Body of pancreas (tissue), 4 donors: ENCODE measurements around the gene NMT1.

ENCODE experiments used
- POLR2A ChIP-seq, 3 donors: fragments of 450-650 bp; IDR thresholded peaks; one replicate each; pipeline ENCODE4 v1.6.1; 2016; ENCODE audit warnings: antibody characterized with exemption in 3 of 3, mild to moderate bottlenecking in 2 of 3
- TF ChIP-seq, protein P1 (sequence below), 7 experiments: fragments of 450-650 bp in 4 of 7; fragments of 200-600 bp in 3 of 7; sonication (generic) in 3 of 7; IDR thresholded peaks; one replicate each; pipeline ENCODE4 v1.5.1; 2016 to 2019; ENCODE audit warnings: antibody characterized with exemption in 7 of 7

DNA sequence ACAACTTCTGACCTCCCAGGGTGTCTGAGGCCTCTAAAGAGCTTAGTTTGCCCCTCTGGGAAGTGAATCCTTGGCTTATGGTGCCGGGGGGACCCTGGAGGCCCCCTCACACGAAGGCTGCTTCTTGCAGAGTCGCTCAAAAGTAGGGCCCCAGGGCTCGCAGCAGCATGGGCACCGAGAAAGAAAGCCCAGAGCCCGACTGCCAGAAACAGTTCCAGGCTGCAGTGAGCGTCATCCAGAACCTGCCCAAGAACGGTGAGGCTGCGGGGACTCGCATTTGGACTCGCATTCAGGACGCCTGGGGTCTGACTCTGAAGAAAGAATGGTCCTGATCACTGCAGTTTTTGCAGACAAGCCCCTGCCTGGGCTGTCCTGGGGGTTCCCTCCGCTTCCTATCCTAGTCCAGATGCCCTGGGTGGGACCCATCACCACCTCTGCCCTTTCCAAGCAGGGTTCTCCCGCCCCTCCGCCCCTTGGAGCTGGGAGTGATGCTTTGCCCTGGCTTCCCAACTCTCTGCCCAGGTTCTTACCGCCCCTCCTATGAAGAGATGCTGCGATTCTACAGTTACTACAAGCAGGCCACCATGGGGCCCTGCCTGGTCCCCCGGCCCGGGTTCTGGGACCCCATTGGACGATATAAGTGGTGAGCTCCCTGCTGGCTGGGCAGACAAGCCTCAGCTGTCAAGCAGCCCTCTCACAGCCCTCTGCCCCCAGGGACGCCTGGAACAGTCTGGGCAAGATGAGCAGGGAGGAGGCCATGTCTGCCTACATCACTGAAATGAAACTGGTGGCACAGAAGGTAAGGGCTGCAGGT, 75.1 kb downstream of the NMT1 start:
- TF ChIP-seq, protein P1, sequence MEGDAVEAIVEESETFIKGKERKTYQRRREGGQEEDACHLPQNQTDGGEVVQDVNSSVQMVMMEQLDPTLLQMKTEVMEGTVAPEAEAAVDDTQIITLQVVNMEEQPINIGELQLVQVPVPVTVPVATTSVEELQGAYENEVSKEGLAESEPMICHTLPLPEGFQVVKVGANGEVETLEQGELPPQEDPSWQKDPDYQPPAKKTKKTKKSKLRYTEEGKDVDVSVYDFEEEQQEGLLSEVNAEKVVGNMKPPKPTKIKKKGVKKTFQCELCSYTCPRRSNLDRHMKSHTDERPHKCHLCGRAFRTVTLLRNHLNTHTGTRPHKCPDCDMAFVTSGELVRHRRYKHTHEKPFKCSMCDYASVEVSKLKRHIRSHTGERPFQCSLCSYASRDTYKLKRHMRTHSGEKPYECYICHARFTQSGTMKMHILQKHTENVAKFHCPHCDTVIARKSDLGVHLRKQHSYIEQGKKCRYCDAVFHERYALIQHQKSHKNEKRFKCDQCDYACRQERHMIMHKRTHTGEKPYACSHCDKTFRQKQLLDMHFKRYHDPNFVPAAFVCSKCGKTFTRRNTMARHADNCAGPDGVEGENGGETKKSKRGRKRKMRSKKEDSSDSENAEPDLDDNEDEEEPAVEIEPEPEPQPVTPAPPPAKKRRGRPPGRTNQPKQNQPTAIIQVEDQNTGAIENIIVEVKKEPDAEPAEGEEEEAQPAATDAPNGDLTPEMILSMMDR (IDR thresholded peaks at IDR 0.05), result no peak
- TF ChIP-seq POLR2A (IDR thresholded peaks at IDR 0.05), result no peak
